GM04503 (cell line): ENCODE data around the gene MARCHF4.
A peak's percentile ranks its signal among the peaks of the same experiment; 100 is the strongest.

Experiments
- DNase-seq: peaks from one replicate; pipeline ENCODE4 v3.0.0-alpha.2; 2012; ENCODE audit warnings: low read depth

MARCHF4 gene, protein sequence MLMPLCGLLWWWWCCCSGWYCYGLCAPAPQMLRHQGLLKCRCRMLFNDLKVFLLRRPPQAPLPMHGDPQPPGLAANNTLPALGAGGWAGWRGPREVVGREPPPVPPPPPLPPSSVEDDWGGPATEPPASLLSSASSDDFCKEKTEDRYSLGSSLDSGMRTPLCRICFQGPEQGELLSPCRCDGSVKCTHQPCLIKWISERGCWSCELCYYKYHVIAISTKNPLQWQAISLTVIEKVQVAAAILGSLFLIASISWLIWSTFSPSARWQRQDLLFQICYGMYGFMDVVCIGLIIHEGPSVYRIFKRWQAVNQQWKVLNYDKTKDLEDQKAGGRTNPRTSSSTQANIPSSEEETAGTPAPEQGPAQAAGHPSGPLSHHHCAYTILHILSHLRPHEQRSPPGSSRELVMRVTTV

DNA sequence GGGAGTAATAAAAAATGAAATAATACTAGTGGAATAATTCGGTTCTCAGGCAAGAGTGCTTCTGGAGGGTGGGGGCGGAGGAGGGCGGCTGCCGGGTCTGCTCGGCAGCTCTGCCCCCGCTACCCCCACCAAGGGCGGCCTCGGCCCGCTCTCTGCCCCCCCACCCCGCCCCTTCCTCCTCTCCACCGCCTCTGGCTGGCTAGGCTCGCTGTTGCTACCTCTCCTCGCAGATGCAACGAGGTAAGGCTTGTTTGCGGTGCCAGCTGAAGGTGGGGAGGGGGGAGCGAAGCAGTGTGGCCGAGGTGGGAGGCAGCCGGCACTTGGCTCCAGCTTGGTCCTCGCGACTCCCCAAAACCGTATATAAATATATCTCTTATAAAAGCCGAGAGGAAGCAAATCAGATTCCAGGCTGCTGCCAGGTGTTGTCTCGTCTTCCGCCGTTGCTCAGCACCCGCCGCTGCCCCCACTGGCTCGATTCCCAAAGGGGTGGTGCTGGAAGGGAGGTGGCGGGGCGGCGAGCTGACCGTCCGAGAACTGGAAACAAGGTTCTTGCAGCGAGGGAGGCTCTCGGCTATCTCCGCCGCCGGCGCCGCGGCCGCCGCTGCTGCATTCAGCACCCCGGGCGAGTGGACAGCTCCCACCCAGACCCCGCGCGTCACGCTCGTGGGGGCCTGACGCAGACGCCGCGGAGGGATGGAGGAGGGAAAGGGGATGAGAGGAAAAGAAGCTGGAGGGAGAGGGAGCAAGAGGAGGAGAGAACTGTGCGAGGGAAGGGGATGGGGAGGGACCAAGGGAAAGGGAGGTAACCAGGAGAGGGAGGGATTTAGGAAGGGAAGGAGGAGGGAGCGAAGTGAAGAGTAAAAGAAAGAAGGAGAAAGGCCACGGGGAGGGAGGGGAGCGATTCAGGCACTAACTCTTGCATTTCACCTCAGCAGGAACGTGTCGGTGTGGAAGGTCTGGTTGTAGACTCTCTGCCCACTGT, at the start of gene MARCHF4:
Gene MARCHF4 (minus strand): TSS at position 763 of the 982 bp plus-strand sequence. CDS start 2,223 bp downstream, outside the sequence.
- DNase-seq: peak; percentile 53

DNA sequence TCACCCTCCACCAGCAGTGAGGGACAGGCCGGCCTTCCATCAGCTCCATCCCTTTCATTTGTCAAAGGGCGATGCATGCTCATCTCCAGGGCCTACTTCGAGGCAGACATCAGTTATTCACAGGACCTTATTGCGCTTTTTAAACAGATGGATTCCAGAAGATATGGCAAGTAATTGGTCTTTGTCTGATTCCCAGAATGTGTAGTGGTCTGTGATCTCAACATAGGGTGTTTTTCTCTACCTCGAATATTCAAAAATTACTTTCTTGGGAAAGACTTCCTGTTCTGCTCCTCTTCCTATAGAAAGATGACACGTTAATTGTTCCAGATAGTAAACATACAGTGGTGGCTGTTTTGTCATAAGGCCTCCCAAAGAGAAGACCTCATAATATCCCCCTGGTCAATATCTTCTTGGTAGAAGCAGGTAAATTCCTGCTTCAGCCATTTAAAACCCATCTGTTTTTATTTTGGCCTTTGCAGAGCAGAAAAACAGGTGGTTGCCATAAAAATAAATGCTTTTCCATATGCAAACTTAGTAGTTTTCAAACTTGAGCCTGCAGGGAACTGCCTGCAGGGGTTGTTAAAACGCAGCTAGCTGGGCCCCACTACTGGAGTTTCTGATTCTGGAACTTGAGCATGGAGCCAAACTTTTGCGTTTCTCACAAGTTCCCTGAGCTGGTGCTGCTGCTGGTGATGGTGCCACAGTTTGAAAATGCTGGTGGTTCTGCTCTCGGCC, 48.3 kb upstream of the MARCHF4 start:
- DNase-seq: no peak

DNA sequence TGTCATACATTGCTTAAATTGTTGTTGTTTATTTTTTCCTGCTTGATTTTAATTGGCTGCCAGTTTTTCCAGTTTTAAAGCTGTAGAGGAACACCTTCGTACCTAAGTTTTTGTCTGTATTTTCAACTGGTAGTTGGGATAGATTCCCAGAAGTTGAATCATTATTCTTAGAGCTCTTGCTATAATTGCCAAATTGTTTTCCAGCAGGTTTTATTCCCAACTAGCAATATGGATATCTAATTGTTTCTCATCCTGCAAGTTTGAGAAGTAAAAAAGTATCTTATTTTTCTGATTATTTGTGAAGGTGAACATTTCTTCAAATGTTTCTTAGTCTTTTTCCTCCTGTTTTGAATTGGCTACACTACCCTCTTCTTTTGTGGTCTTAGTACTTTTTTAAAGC, 46.7 kb upstream of the MARCHF4 start:
- DNase-seq: no peak

DNA sequence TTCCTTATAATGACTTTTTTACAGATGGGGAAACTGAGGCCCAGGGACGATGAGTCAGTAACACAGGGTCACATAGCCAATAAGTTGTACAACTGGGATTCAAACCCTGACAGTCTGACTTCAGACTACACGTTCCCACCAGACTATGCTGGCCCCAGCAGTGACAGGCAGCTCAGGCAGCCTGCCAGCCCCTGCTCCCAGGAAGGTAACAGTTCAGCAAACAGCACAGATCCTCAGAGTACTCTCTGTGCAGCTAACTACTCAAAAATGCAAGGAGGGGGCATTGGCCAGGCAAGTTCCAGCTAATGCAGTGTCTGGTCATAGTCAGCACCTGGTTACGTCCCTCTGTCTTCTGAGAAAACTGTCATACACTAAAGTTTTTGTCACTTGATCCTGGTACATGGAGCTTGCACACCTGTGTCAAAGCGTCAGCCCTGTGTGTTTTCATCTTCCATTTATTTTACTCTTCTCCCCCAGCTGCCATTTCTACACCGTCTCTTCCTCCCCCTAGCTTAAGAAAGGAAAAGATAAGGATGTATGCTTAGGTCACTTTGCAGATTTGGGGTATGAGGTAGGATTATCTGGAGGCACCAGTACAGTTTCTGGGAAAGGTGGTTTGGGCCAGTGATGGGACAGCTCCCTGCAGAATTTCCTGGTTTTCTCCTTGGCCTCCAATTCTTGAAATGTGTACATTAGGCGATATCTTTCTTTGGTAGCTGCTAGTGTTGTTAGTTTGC, 44.5 kb upstream of the MARCHF4 start:
- no peak for DNase-seq

DNA sequence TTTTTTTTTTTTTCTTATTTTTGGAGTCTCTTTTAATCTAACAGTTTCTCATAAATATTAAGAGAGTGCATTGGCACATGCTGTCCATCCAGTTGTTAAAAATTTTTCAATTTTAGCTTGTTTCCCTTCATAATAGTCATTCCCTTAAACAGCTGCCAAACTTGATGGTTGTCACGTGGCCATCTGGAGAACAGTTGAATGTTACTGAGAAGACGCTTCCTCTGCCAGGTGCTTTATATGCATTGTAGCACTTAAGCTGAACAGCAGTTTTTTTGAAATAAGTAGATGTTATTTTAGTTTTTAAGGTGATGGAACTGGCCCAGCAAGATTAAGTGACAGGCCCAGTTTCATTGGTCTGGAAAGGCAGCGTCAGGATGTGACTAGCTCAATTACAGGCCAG, 43.3 kb upstream of the MARCHF4 start:
- no peak for DNase-seq

DNA sequence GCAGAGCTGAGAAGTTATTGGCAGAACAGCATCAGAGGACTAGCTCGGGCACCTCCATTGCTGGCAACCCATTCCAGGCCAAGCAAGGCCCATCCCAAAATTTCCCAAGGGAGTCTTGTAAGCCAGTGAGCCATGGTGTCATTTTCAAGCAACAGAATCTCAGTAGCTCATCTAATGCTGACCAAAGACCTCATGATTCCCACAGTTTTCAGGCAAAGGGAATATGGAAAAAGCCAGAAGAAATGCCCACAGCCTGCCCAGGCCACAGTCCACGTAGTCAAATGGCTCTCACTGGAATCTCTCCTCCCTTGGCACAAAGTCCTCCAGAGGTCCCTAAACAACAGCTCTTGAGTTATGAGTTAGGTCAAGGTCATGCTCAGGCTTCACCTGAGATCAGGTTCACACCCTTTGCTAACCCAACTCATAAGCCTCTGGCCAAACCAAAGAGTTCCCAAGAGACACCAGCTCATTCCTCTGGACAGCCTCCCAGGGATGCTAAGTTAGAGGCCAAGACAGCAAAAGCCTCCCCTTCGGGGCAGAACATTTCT, 42.6 kb upstream of the MARCHF4 start:
- DNase-seq: no peak

DNA sequence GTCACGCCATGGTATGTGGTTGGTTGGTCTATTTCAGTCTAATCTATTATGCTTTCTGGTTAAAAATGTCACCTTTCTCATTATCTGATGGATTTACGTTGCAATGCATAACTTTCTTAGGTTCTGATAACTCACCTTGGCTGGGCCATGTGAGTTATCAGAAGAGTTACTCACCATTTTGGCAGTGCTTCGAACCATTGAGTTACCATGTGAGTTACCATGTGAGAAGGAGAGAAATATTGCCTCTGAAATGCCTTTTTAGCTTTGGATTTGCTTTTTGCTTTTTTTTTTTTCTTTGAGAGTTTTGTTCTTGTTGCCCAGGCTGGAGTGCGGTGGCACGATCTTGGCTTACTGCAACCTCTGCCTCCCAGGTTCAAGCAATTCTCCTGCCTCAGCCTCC, 41.6 kb upstream of the MARCHF4 start:
- DNase-seq: no peak

DNA sequence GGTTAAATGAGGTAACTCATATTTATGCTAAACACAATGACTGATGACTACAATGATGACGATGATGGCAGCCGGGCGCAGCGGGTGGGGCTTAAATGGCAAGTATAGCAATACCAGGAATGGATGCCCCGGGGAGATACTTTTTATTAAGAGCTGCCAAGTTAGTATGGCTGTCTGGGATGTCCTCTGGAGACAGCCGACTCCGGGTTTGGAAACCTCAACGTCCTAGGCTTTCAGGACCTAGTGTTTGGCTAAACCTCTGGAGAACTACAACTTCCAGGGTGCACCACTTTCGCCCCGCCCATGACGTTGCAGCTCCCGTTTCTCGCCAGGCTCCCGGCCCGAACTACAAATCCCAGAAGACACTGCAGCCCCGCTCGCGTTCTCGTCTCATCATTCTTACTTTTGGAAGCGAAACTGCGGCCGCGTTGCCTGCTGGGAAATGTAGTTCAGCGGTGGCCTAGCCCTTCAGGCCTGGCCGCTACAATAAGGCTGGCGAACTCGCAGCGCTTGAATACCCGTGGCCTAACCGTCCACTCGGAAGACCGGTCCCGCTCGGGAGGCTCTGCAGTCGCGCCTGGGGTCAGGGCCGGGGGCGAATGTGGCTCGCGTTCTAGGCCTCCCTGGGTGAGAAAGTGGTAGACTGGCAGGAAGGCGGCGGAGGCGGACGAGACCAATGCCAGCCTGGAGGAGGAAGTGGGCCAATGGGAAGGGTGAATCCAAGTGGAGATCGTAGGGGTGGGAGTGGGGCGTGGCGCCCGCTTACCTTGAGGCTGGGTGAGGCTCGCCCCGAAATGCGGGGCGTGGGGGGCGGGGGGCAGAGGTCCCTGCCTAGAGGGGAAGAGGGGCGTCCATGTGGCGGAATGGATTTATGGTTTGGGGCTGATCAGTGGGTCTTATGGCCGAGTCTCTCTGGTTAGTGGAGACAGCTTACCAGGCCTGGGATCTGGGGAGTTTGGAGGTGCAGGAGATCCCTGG, 40.0 kb upstream of the MARCHF4 start, which contains the start of gene SMARCAL1:
Gene SMARCAL1 (plus strand): TSS at position 463 of the 978 bp plus-strand sequence. CDS start 2,221 bp downstream, outside the sequence.
- DNase-seq: peak; percentile 89

DNA sequence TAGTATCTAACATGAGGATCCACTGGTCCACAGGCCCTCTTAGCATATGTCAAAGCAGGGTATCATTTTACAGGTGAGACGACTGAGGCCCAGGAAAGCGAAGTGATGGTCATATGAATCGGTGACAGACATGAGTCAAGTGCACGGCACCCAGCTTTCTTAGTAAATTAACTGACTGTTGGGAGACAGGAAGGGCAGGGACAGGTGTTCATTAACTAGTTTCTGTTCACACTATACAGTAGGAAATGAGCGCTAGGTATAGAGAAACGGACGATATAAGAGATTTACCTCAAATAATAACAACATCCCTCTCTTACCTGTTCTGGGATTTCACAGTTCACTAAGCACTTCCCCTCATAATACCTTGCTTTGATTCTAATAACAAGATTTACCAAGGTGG, 38.3 kb upstream of the MARCHF4 start:
- DNase-seq: no peak

DNA sequence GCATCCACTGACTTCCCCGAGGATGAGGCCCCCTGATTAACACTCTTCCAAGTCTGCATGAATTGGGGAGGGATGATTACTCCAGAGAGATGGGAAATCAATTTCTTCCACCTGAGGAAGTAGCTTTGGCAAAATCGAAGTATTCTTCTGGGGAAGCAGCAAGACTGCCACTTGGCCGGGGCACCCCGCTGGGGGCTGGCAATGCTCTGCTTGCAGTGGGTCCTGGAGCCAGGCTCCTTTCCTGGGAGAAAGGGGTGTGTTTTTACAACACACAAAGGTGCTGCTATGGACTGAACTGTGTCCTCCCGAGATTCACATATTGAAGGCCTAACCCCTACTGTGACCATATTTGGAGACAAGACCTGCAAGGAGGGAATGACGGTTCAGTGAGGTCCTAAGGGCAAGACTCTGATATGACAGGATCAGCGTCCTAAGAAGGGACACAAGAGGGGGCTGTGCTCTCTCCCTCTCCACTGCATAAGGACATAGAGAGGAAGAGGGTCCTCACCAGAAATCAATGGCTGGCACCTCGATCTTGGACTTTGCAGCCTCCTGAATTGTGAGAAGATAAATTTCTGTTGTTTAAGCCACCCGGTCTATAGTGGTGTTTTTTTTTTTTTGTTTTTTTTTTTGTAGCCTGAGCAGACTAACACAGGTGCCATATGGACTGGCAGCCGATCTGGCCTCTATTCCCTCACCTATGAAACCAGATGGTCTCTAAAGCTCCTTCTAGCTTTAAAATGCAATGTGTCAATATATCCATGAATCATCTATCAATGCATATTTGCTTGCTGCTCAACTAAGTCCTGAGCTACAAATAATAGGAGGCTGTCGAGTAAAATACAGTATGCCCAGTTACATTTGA, 36.4 kb upstream of the MARCHF4 start:
- no peak for DNase-seq

DNA sequence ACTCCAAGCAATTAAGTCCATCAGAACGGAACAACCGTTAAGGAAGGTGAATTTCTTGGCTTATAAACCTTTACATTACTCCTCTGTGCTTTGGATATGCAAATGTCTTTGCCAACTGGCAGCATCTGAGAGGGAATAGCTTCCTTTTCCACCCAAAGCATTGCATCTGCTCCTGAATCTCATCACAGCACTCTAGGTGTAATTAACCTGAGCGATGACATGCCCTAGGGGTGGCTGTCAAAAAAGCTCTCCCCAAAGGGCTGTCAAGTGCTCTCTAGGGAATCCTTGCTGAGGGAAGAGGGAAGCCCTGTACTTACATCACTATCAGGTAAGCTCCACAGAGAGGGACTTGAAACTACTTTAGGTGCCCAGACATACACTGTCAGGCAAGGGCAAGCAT, 34.5 kb upstream of the MARCHF4 start:
- DNase-seq: no peak

DNA sequence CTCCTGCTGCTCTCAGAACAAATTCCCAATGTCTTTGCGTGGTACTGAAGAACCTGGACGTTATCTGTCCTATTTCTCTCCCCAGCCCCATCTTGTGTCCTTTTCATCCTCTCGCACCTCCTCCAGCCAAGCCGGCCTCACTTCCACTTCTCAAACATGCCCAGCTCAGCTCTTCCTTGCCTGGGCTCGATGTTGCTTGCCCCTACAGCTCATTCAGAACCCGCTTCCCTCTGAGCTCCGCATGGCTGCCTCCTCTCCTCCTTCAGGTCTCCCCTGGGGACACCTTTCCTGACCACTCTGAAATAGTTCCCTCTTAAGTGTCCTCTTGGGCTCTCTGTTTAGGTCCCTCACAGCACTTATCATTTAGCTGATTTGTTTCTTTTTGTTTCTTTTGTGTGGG, 33.3 kb upstream of the MARCHF4 start:
- DNase-seq: no peak

DNA sequence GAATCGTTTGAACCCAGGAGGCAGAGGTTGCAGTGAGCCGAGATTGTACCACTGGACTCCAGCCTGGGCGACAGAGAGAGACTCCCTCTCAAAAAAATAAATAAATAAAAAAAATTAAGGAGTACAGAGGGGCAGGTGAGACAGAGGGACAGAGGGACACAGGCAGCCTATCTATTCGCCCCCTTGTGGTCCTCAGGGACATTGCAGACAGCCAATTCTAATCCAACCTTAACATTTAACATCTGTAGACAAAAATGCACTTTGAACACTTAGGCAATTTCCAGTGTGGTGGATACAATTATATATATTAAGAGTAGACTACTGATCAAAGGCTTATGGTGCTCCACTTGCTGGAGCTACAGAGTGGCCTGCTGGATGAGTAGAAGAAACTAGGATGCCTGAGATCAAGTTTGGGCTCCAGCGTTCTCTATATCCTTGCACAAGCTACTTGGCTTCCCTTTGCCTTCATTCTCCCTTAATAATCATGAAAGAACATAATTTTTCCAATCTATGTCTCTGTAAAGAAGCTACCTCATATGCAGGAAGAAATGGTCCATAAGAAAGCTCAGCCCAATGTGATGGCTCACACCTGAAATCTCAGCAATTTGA, 31.8 kb upstream of the MARCHF4 start:
- DNase-seq: no peak

DNA sequence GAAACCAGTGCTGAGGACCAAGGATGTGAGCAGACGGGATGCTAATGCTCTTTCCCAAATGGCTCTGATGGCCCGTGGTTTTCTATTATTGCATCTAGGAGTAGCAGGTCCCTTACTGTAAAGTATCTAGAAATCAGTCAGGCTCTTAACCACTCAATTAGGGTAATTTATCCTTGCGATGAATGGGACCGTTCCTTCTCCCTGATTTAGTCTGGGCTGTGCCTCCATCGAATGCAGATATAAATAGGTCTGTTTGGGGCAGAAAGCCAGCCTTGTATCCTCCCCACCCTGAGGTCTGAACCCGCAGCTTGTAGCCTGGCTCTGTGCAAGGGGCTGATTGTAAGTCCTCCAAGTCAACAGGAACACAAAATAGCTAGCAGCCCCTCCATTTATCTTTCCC, 30.5 kb upstream of the MARCHF4 start:
- no peak for DNase-seq

DNA sequence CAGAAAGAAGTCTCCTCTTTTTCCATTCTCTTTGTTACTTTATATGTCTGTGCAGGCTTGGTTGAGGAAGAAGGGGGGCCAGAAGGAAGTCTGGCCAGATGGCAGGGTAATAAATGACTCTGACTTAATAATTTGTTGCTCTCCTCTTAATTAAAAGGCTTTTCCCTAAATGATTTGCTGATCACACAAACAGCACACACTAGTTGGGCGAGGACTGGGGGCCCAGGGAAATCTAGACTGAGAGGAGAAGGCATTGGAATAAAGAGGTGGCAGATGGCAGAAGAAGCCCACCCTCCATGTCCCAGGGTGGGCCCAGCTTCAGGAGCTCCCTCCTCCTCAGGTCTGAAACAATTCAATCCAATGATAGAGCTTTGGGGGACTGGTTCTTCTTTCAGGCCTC, 27.3 kb upstream of the MARCHF4 start:
- no peak for DNase-seq

DNA sequence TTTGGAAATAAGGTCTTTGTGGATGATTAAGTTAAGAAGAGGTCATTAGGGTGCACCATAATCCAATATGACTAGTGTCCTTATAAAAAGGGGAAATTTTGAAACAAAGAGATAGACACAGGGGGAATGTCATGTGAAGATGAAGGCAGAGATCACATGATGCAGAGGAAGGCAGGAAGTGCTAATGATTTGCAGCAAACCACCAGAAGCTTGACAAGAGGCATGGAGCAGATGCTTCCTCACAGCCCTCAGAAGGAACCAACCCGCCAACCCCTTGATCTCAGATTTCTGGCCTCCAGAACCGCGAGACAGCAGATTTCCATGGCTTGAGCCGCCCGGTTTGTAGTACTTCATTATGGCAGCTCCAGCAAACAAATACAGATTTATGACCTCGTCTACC, 22.6 kb upstream of the MARCHF4 start:
- no peak for DNase-seq

DNA sequence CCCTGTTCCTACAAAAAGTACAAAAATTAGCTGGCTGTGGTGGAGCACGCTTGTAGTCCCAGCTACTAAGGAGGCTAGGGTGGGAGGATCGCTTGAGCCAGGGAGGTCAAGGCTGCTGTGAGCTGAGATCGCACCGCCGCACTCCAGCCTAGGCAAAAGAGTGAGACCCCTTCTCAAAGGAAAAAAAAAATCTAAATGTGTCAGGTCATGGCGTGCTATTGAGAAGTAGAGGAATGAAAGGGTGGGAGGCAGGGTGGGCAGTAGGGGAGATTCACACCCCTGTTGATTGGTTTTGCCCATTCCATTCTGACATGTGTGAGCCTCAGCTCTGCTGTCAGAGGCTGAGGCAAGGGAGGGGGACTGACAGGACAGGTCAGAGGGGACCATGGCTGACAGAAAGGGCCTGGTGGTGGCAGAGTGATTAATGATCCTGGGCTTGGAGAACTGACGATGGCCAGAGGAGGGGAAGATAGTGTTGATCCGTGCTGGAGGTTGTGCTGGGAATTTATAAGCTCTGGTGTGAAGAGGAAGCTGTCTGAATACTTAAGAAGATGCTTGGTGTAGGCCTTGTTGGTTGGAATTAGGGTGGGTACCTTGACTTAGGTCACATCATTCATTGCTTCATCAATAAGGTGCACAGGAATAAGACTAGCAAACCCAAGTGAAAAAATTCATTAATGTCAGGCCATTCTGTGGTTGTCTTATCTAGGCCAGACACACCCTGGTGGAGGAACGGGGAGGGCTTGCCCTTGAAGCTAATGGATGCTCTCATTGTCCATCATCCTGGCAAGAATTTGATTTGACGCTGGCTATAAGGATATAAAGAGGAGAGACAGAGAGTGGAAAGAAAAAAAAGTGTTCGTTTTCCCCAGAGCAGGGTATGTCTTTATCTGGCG, 20.9 kb upstream of the MARCHF4 start:
- no peak for DNase-seq
